HL-60 (cell line): ENCODE results near the gene GRWD1.
A peak's percentile ranks its signal among the peaks of the same experiment; 100 is the strongest.

Experiments
- DNase-seq, 2 experiments: peaks; one replicate each; pipeline ENCODE4 v3.0.0-alpha.2; 2010 to 2020; ENCODE audit warnings: low read depth in 1 of 2, low spot score in 1 of 2
- H3K27ac ChIP-seq: fragments of 250-450 bp; sonication (Bioruptor Pico); replicated peaks from 2 replicates; pipeline ENCODE4 v1.5.1; 2020; ENCODE audit warnings: mild to moderate bottlenecking, moderate library complexity
- H3K27me3 ChIP-seq: fragments of 250-450 bp; sonication (Bioruptor Pico); 2 replicates; pipeline ENCODE4 v1.5.1; 2021; ENCODE audit warnings: mild to moderate bottlenecking, moderate library complexity; ENCODE audit not compliant: insufficient read depth, poor library complexity, severe bottlenecking
- H3K4me3 ChIP-seq: replicated peaks from 2 replicates; pipeline ENCODE4 v1.5.1; 2011; ENCODE audit warnings: mild to moderate bottlenecking, control low read depth, low read length; ENCODE audit not compliant: insufficient read depth
- GABPA ChIP-seq: IDR thresholded peaks from 2 replicates; pipeline ENCODE4 v1.6.1; 2012; ENCODE audit warnings: low read depth
- POLR2AphosphoS5 ChIP-seq: IDR thresholded peaks from 2 replicates; pipeline ENCODE4 v1.6.1; 2012; ENCODE audit warnings: low read depth
- SPI1 ChIP-seq: IDR thresholded peaks from 2 replicates; pipeline ENCODE4 v1.6.1; 2012; ENCODE audit warnings: low read depth, mild to moderate bottlenecking, borderline replicate concordance
- TF ChIP-seq, protein P1 (sequence below): IDR thresholded peaks from one replicate; pipeline ENCODE4 v1.5.1; 2011; ENCODE audit warnings: low read length, control low read depth, inconsistent platforms; ENCODE audit not compliant: insufficient read depth
- TF ChIP-seq, protein P2 (sequence below): IDR thresholded peaks from 2 replicates; pipeline ENCODE4 v1.6.1; 2012; ENCODE audit warnings: low read depth; ENCODE audit not compliant: insufficient replicate concordance

The GRWD1 gene

DNA sequence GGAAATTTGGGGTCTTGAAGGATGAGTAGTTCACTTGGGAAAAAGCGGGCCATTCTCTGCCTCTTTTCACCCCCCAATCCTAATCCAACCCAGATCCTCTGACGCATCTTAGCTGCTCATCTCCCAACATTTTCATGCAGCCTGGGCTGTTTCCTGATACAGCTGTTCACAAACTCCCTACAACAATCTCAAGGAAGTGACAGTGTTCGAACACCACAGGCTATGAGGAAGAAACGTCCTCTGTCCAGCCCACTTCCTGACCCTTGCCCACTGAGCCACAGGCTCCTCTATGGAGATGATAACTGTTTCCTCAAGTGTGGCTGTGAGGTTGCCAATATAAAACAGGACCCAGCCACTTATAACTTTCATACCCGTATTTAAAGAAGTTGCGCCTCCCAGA, 49.6 kb downstream of the GRWD1 start:
- H3K27me3 ChIP-seq, result peaks cover 52% of the 10 kb centered on the region
- H3K27ac ChIP-seq, result no peak overlapping the region
- no peak overlapping the region for H3K4me3 ChIP-seq
- peak in 1 of 2 experiments; percentile 21 for DNase-seq
- TF ChIP-seq SPI1, result no peak
- TF ChIP-seq, protein P1, sequence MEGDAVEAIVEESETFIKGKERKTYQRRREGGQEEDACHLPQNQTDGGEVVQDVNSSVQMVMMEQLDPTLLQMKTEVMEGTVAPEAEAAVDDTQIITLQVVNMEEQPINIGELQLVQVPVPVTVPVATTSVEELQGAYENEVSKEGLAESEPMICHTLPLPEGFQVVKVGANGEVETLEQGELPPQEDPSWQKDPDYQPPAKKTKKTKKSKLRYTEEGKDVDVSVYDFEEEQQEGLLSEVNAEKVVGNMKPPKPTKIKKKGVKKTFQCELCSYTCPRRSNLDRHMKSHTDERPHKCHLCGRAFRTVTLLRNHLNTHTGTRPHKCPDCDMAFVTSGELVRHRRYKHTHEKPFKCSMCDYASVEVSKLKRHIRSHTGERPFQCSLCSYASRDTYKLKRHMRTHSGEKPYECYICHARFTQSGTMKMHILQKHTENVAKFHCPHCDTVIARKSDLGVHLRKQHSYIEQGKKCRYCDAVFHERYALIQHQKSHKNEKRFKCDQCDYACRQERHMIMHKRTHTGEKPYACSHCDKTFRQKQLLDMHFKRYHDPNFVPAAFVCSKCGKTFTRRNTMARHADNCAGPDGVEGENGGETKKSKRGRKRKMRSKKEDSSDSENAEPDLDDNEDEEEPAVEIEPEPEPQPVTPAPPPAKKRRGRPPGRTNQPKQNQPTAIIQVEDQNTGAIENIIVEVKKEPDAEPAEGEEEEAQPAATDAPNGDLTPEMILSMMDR, result no peak
- no peak for TF ChIP-seq GABPA
- TF ChIP-seq, protein P2, sequence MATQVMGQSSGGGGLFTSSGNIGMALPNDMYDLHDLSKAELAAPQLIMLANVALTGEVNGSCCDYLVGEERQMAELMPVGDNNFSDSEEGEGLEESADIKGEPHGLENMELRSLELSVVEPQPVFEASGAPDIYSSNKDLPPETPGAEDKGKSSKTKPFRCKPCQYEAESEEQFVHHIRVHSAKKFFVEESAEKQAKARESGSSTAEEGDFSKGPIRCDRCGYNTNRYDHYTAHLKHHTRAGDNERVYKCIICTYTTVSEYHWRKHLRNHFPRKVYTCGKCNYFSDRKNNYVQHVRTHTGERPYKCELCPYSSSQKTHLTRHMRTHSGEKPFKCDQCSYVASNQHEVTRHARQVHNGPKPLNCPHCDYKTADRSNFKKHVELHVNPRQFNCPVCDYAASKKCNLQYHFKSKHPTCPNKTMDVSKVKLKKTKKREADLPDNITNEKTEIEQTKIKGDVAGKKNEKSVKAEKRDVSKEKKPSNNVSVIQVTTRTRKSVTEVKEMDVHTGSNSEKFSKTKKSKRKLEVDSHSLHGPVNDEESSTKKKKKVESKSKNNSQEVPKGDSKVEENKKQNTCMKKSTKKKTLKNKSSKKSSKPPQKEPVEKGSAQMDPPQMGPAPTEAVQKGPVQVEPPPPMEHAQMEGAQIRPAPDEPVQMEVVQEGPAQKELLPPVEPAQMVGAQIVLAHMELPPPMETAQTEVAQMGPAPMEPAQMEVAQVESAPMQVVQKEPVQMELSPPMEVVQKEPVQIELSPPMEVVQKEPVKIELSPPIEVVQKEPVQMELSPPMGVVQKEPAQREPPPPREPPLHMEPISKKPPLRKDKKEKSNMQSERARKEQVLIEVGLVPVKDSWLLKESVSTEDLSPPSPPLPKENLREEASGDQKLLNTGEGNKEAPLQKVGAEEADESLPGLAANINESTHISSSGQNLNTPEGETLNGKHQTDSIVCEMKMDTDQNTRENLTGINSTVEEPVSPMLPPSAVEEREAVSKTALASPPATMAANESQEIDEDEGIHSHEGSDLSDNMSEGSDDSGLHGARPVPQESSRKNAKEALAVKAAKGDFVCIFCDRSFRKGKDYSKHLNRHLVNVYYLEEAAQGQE, result no peak
- no peak for TF ChIP-seq POLR2AphosphoS5

DNA sequence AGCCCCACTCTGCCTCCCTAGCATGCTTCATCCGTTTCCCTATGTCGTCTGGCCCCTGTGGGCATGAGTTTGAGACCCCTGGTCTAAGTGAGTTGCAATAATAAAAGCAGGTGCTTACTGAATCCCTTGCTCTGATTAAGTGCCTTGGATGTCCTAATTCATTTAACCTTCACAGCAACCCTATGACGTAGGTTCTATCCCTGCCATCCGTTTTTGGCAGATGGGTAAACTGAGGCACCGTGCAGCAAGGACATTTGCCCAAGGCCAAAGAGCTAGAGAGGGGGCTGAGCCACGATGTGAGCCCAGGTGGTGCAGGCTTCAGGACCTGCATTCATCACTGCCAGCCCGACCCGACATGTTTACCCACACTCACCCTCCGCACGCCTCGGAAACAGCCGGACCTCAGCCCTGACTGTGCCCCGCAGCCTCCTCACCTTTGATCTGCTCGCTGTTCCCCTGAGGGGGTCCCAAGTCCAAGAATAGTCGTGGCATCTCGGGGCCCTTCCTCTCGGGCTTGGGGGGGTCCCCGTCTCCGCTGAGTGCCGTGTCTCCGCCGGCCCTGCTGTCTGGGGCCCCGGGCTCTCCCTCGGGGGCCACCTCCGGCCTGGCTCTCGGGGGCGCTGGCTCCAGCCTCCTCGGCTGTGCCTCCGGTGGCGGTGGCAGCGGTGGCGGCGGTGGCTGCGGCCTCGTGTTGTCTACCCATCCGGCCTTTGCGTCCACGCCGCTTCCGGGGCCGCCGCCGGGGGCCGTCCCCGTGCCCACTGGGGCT, 51.4 kb downstream of the GRWD1 start:
- Histone ChIP-seq H3K4me3 (no peak overlapping the region), H3K27ac (no peak overlapping the region), H3K27me3 (peaks cover 45% of the 10 kb centered on the region)
- no peak for TF ChIP-seq SPI1
- TF ChIP-seq, protein P1, result no peak
- no peak for TF ChIP-seq POLR2AphosphoS5
- TF ChIP-seq, protein P2, result no peak
- no peak for TF ChIP-seq GABPA
- no peak for DNase-seq

DNA sequence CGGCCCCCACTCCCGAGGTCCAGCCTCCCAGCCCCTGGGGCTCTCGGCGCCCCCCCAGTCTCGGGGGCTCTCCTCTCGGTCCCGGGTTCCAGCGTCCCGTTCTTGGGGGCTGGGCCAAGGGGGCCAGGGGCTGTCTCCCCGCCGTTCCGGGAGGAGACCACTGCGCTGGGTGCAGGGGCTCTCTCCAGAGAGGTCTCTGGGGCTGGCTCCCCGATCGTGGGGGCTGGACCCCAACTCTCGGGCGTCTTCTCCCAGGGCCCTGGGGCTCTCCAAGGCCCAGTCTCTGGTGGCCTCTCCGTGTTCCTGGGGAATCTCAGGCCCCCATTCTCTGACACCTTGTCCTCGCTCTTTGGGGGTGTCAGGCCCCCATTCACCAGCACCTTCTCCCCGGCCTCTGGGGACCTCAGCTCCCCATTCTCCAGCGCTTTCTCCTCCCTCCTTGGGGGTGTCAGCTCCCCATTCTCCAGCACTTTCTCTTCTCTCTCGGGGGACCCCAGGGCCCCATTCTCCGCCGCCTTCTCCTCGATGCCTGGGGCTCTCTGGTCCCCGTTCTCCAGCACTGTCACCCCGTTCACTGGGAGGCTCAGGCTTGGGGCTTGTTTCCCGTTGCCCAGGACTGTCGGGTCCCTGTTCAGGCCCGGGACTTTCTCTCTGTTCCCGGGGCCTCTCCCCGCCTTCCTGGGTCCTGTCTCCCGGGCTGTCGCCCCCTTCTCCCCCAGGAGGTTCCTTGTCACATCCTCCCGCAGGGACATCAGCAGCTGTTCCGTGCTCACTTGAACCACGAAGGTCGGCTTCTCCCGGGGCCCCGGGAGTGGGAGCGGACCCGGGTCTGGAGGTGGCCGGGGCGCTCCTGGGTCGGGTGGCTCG, 52.2 kb downstream of the GRWD1 start:
- DNase-seq, result no peak
- Histone ChIP-seq H3K27me3 (peaks cover 41% of the 10 kb centered on the region), H3K4me3 (no peak overlapping the region), H3K27ac (no peak overlapping the region)
- TF ChIP-seq, protein P1, result no peak
- TF ChIP-seq GABPA, result no peak
- TF ChIP-seq POLR2AphosphoS5, result no peak
- no peak for TF ChIP-seq SPI1
